Astrocyte (in vitro differentiated cells and primary cell): ENCODE data around the gene VSTM2B. TPM values are rescaled to one million over a fixed set of nuclear protein-coding genes. Genes with fewer than 3 reads are reported as not detected.

Experiments
- DNase-seq: peaks from one replicate; pipeline ENCODE4 v3.0.0-alpha.2; 2010; ENCODE audit warnings: low read depth
- FAIRE-seq: peaks from 2 replicates; lab custom pipeline; 2011; peaks lifted over from hg19 to GRCh38; lab: Jason Lieb, UNC
- H2AFZ ChIP-seq: 2 replicates; pipeline ENCODE4 v1.6.0; 2012; ENCODE audit warnings: low read depth, low read length, inconsistent platforms
- H3K27ac ChIP-seq: 2 replicates; pipeline ENCODE4 v1.5.1; 2011; ENCODE audit warnings: low read depth, low read length, inconsistent platforms
- H3K27me3 ChIP-seq: 2 replicates; pipeline ENCODE4 v1.6.0; 2011; ENCODE audit warnings: low read length, inconsistent platforms; ENCODE audit not compliant: insufficient read depth
- H3K36me3 ChIP-seq: 2 replicates; pipeline ENCODE4 v1.5.1; 2011; ENCODE audit warnings: low read length, inconsistent platforms; ENCODE audit not compliant: insufficient read depth
- H3K4me1 ChIP-seq: 2 replicates; pipeline ENCODE4 v1.5.1; 2011; ENCODE audit warnings: low read length, inconsistent platforms; ENCODE audit not compliant: insufficient read depth
- H3K4me2 ChIP-seq: 2 replicates; pipeline ENCODE4 v1.6.0; 2012; ENCODE audit warnings: low read length, inconsistent platforms
- H3K4me3 ChIP-seq: 2 replicates; pipeline ENCODE4 v1.5.1; 2011; ENCODE audit warnings: low read depth, mild to moderate bottlenecking, low read length, inconsistent platforms; ENCODE audit not compliant: insufficient read depth
- H3K79me2 ChIP-seq: 2 replicates; pipeline ENCODE4 v1.6.0; 2012; ENCODE audit warnings: mild to moderate bottlenecking, low read length, inconsistent platforms; ENCODE audit not compliant: insufficient read depth
- H3K9ac ChIP-seq: 2 replicates; pipeline ENCODE4 v1.6.0; 2012; ENCODE audit warnings: mild to moderate bottlenecking, low read length, inconsistent platforms
- H3K9me3 ChIP-seq: 2 replicates; pipeline ENCODE4 v1.5.1; 2012; ENCODE audit warnings: low read depth, mild to moderate bottlenecking, low read length, inconsistent platforms; ENCODE audit not compliant: insufficient read depth
- H4K20me1 ChIP-seq: 2 replicates; pipeline ENCODE4 v1.6.0; 2012; ENCODE audit warnings: low read length, inconsistent platforms; ENCODE audit not compliant: insufficient read depth
- H3K27ac Mint-ChIP-seq: one replicate; pipeline ENCODE4 v1.8.0; 2021; ENCODE audit warnings: mild to moderate bottlenecking, mixed read lengths; ENCODE audit not compliant: unreplicated experiment
- H3K27me3 Mint-ChIP-seq: one replicate; pipeline ENCODE4 v1.8.0; 2021; ENCODE audit warnings: low read depth, mixed read lengths; ENCODE audit not compliant: unreplicated experiment
- H3K36me3 Mint-ChIP-seq: one replicate; pipeline ENCODE4 v1.8.0; 2021; ENCODE audit warnings: low read depth, mixed read lengths; ENCODE audit not compliant: unreplicated experiment
- H3K4me1 Mint-ChIP-seq: one replicate; pipeline ENCODE4 v1.8.0; 2021; ENCODE audit warnings: low read depth, mixed read lengths; ENCODE audit not compliant: unreplicated experiment
- H3K4me3 Mint-ChIP-seq: one replicate; pipeline ENCODE4 v1.8.0; 2021; ENCODE audit warnings: mild to moderate bottlenecking, moderate library complexity, mixed read lengths; ENCODE audit not compliant: unreplicated experiment
- H3K9me3 Mint-ChIP-seq: one replicate; pipeline ENCODE4 v1.8.0; 2021; ENCODE audit warnings: mild to moderate bottlenecking, mixed read lengths; ENCODE audit not compliant: unreplicated experiment
- EZH2 ChIP-seq: IDR thresholded peaks from 2 replicates; pipeline ENCODE4 v1.6.1; 2012; ENCODE audit warnings: mild to moderate bottlenecking, low read length, inconsistent platforms; ENCODE audit not compliant: insufficient read depth
- total RNA-seq: library from RNA; stranded (reverse); gene quantifications from 2 replicates; pipeline ENCODE4 v1.2.1, GENCODE V29; 2021
- TF ChIP-seq, protein P1 (sequence below): IDR thresholded peaks from 2 replicates; pipeline ENCODE4 v1.5.1; 2011; ENCODE audit warnings: low read depth, mild to moderate bottlenecking, inconsistent platforms, low read length, moderate library complexity; ENCODE audit not compliant: insufficient read depth

Gene VSTM2B
- total RNA-seq, 1 donor from 2014 or later, result not detected

DNA sequence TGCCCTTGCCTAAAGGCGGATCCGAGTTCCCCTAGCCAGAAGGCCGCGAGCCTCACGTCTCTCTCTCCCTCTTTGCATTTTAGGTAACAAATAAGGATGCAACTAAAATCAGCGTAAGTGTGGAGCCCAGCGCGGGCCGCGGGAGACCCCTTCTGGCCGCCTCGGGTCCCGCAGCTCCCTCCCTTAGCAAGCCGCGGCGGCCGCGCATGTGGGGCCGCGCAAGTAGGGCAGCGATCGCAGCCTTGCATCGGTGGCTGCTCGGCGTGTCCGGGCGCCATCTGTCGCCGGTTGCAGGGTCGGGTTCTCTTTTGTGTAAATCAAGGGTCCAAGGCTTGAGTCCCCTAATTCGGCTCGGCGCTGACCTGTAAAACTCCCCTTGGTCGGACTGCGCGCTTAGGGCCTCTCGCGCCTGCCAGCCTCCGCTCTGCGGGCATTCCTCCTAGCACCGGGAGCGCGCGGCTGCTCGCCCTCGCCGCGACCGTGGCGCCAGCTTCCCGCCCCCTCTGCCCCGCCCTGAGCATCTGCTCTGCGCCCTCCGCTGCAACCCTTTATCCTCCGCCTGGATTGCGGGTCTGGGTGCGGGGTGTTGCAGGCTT lies 2.7 kb downstream of the VSTM2B start:
- peak overlapping the region; percentile 10 for H3K4me3 ChIP-seq
- no peak for FAIRE-seq
- no peak overlapping the region for H3K27ac Mint-ChIP-seq

DNA sequence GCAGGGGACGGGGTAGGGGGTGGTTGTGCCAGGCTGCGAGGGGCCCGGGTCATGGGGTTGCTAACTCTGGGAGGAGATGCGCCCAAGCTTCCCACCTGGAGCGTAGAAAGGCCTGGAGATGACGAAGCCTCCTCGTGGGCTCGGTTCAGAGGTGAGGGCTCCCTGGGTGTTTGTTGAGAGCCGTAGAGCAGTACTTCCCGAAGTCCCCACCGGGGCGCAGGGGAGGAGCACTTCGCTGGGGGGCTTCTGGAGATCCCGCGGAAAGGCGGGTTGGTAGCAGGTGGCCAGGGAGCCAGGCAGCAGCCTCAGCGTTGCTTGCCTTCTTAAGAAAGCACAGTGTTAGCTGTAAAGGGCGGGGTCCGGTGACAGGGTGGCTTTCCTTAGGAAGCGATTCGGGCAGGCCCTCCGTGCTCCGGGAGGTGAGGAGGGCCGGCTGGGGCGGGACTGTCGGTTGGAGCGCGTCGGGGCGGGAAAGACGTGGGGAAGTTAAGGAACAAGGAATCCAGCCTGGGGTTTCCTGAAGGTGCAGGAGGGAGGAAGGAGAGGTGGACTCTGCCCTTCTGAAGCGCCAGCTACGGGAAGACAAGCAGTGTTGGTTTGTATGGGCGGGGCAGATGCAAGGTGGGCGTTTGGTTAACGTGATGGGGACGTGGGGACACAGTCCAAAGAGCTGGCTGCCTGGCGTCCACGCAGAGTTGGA lies 3.3 kb downstream of the VSTM2B start:
- Mint-ChIP-seq H3K27me3 (peaks cover 64% of the 10 kb centered on the region), H3K4me1 (peaks cover 3% of the 10 kb centered on the region), H3K4me3 (peak overlapping the region; percentile 69), H3K27ac (no peak overlapping the region), H3K9me3 (peaks cover 2% of the 10 kb centered on the region), H3K36me3 (no peaks in the 10 kb centered on the region)
- peak; percentile 50 for TF ChIP-seq EZH2
- TF ChIP-seq, protein P1, sequence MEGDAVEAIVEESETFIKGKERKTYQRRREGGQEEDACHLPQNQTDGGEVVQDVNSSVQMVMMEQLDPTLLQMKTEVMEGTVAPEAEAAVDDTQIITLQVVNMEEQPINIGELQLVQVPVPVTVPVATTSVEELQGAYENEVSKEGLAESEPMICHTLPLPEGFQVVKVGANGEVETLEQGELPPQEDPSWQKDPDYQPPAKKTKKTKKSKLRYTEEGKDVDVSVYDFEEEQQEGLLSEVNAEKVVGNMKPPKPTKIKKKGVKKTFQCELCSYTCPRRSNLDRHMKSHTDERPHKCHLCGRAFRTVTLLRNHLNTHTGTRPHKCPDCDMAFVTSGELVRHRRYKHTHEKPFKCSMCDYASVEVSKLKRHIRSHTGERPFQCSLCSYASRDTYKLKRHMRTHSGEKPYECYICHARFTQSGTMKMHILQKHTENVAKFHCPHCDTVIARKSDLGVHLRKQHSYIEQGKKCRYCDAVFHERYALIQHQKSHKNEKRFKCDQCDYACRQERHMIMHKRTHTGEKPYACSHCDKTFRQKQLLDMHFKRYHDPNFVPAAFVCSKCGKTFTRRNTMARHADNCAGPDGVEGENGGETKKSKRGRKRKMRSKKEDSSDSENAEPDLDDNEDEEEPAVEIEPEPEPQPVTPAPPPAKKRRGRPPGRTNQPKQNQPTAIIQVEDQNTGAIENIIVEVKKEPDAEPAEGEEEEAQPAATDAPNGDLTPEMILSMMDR, result no peak
- Histone ChIP-seq H3K4me1 (no peaks in the 10 kb centered on the region), H3K9ac (no peak overlapping the region), H2AFZ (no peak overlapping the region), H3K36me3 (no peaks in the 10 kb centered on the region), H3K4me3 (no peak overlapping the region), H3K27me3 (peaks cover 41% of the 10 kb centered on the region), H3K79me2 (no peaks in the 10 kb centered on the region), H3K27ac (no peak overlapping the region), H3K9me3 (peaks cover 7% of the 10 kb centered on the region), H4K20me1 (no peaks in the 10 kb centered on the region), H3K4me2 (peak overlapping the region; percentile 78)
- FAIRE-seq, result no peak
- no peak for DNase-seq

More for the DNA sequence above, 2.7 kb downstream of the VSTM2B start:
- TF ChIP-seq, protein P1, result peak; percentile 36
- peak; percentile 69 for TF ChIP-seq EZH2
- H3K36me3 Mint-ChIP-seq, result no peaks in the 10 kb centered on the region
- H3K27ac ChIP-seq, result no peak overlapping the region
- H3K4me1 Mint-ChIP-seq, result peaks cover 3% of the 10 kb centered on the region
- DNase-seq, result peak; percentile 38
- H3K9ac ChIP-seq, result no peak overlapping the region
- H4K20me1 ChIP-seq, result no peaks in the 10 kb centered on the region
- H2AFZ ChIP-seq, result peak overlapping the region; percentile 52
- peaks cover 7% of the 10 kb centered on the region for H3K9me3 ChIP-seq
- H3K79me2 ChIP-seq, result no peaks in the 10 kb centered on the region
- H3K9me3 Mint-ChIP-seq, result peaks cover 5% of the 10 kb centered on the region
- H3K27me3 ChIP-seq, result peaks cover 47% of the 10 kb centered on the region
- peak overlapping the region; percentile 69 for H3K4me3 Mint-ChIP-seq
- H3K36me3 ChIP-seq, result no peaks in the 10 kb centered on the region
- H3K27me3 Mint-ChIP-seq, result peaks cover 64% of the 10 kb centered on the region
- H3K4me1 ChIP-seq, result no peaks in the 10 kb centered on the region
- H3K4me2 ChIP-seq, result peak overlapping the region; percentile 78
